Testis (tissue), 2 donors: Measurements from ENCODE around the gene BCL6.

Experiments
- POLR2A ChIP-seq: fragments of 450-650 bp; IDR thresholded peaks from one replicate; pipeline ENCODE4 v1.6.1; 2017; ENCODE audit warnings: antibody characterized with exemption, mild to moderate bottlenecking, moderate library complexity
- TF ChIP-seq, protein P1 (sequence below), 3 experiments: fragments of 450-650 bp in 2 of 3; fragments of 200-600 bp in 1 of 3; sonication (generic) in 1 of 3; IDR thresholded peaks; one replicate each; pipeline ENCODE4 v1.5.1; 2016 to 2019; ENCODE audit warnings: antibody characterized with exemption in 3 of 3, mild to moderate bottlenecking in 2 of 3, moderate library complexity in 1 of 3

DNA sequence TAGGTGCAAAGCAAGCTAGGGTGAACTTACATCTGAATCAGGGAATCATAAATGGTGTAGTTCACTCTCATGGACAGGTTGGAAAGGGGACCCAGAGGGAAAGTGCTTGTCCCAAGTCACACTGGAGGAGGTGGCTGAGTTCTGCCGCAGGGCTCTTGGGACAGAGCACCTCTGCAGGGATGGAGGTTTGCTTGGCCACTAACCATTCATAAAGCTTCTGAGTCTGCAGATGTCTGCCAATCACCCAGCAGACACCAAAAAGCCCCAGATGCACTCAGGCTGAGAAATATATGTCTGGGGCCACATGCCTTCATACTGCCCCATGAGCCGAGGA, 25.0 kb downstream of the BCL6 start:
- no peak for TF ChIP-seq POLR2A
- TF ChIP-seq, protein P1, sequence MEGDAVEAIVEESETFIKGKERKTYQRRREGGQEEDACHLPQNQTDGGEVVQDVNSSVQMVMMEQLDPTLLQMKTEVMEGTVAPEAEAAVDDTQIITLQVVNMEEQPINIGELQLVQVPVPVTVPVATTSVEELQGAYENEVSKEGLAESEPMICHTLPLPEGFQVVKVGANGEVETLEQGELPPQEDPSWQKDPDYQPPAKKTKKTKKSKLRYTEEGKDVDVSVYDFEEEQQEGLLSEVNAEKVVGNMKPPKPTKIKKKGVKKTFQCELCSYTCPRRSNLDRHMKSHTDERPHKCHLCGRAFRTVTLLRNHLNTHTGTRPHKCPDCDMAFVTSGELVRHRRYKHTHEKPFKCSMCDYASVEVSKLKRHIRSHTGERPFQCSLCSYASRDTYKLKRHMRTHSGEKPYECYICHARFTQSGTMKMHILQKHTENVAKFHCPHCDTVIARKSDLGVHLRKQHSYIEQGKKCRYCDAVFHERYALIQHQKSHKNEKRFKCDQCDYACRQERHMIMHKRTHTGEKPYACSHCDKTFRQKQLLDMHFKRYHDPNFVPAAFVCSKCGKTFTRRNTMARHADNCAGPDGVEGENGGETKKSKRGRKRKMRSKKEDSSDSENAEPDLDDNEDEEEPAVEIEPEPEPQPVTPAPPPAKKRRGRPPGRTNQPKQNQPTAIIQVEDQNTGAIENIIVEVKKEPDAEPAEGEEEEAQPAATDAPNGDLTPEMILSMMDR (IDR thresholded peaks at IDR 0.05): no peak
